ENCODE results near the gene TMEM219.
A peak's percentile ranks its signal among the peaks of the same experiment; 100 is the strongest.
"Not testable (repeated sequence)": the region's sequence is repeated elsewhere in the genome, so short reads cannot be mapped to it uniquely, and the experiment has no call there.

TMEM219 gene

GRCh38 chr16:29996766-29997250, 34.9 kb downstream of the TMEM219 start:
- DNase-seq, result no peak

DNA sequence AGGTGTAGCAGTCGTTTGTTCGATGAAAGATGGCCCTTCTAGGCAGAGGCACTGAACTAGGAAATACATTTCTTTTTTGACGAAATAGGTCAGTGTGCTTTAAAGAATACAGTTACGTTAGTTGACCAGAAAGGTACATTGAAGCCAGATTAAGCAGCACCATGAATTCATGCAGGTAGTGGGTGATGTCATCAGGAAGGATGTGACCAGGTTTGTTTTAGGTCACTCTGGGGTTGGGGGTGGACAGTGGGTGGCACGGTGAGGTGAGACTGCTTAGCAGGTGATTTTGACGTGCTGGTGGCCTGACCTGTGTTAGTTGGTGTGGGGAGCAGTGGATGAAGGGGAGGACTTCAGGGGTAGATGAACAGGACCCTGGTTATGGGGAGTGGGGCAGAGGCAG, 37.7 kb downstream of the TMEM219 start:
- DNase-seq, result no peak

GRCh38 chr16:30000735-30001631, 39.1 kb downstream of the TMEM219 start:
- no peak for DNase-seq

- DNase-seq, result no peak
Measured at GRCh38 chr16:30002614-30003346, 40.9 kb downstream of the TMEM219 start.

GRCh38 chr16:30003670-30004423, 42.0 kb downstream of the TMEM219 start:
- DNase-seq, result no peak

GRCh38 chr16:30004424-30004776, 42.5 kb downstream of the TMEM219 start:
- no peak for DNase-seq

- no peak for DNase-seq
Measured at GRCh38 chr16:30004811-30005242, 42.9 kb downstream of the TMEM219 start.

DNA sequence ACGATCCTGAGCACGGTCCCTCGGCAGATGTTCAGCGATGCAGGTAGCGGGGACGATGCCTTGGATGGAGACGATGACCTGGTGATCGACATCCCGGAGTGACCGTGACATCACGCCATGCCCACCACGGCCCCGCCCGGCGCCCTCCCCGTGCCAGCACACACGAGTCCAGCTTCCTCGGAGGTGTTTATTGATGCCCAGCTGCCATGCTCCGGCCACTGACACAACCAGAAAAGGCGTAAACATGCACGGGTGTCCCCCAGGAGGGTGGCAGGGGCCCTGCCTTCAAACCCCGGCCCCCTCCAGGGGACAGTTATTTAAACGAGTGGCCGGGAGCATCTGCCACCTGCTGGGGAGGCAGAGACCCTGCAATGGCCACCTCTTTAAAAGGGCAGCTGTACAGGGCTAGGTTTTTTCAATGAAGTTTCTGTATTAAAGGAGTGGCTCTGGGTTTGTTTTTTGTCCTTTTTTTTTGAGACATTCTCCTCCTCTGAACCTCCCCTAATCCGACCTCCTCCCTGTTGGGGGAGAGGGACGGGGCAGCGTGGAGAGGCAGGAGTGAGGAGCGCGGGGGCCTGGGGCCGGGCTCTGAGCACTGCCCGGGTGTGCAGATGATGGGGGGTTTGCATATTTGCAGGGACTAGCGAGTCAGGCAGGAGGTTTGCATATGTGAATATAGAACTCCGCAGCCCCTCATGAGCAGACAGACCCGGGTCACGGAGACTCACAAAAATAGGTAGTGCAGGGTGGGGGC, 43.6 kb downstream of the TMEM219 start:
- DNase-seq, result peak in 3 of 5 donors; percentile 26 to 38 (median 38)

DNA sequence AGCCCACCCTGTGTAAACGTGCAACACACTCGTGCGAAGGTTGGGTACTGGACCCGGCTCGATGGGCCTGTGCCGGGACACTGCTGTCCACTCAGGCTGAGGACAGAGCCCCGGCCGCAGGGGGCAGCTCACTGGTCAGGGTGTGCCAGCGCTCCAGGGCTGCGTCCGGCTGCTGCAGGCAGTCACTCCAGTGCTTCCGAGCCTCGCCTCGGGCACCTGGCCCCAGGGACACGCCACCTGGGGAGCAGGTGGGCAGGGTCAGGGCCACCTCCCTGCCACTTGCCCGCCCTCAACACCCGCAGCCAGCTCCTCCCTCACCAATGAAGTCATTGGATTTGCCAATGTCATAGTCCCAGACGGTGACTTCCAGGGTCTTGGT, 44.2 kb downstream of the TMEM219 start:
- no peak for DNase-seq

DNA sequence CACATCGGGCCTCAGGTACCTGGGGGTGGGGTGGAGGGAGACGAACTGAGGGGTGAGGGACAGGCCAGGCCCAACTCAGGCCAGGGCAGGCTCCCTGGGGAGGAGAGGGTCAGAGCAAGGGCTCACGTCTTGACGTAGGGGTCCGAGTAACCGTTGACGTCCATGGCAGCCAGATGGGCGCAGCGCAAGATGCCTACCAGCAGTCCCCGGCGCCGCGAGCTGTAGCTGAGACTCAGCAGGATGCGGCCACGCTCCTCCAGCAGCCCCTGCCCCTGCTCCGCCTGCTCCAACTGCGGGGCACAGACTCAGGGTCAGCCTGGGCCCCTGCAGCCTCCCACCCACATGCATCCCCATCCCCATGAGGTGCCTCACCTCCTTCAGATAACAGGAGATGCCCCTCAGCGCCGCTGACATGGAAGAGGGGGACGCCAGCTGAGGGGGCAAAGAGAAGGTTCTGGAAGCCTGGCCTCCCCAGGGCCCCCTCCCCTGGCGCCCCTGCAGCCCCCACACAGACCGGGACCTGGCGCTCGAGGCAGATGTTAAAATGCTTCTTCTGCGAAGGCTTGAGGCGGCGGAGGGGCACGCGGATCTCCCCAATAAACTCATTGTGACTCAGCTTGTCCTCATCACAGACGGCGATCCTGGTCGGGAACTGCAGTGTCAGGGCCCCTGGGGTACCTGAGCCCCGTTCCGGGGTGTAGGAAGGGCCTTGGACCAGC, 44.9 kb downstream of the TMEM219 start:
- no peak for DNase-seq

DNA sequence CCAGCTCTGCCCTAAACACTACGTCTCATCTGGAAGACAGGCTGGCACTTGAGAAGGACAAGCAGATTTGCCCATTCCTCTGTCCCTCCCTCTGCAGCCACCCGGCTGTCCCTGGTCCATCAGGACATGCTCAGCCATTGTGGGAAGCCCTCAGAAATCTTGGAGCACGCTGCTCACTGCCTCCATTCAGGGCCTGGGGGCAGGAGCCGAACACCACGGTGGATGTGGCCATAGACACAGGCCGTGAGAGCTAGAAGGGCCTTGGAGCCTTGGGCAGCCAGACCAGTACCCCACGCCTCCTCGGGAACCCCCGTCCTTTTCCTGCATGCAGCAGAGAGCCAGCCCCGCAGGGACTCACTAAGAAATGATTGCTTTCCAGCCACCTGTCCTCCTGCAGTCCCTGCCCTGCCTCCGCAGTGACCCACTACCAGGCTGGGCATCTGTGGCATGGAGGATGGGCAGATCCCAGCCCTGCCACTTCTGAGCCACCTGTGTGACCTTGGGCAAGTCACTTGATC, 45.6 kb downstream of the TMEM219 start:
- no peak for DNase-seq

DNA sequence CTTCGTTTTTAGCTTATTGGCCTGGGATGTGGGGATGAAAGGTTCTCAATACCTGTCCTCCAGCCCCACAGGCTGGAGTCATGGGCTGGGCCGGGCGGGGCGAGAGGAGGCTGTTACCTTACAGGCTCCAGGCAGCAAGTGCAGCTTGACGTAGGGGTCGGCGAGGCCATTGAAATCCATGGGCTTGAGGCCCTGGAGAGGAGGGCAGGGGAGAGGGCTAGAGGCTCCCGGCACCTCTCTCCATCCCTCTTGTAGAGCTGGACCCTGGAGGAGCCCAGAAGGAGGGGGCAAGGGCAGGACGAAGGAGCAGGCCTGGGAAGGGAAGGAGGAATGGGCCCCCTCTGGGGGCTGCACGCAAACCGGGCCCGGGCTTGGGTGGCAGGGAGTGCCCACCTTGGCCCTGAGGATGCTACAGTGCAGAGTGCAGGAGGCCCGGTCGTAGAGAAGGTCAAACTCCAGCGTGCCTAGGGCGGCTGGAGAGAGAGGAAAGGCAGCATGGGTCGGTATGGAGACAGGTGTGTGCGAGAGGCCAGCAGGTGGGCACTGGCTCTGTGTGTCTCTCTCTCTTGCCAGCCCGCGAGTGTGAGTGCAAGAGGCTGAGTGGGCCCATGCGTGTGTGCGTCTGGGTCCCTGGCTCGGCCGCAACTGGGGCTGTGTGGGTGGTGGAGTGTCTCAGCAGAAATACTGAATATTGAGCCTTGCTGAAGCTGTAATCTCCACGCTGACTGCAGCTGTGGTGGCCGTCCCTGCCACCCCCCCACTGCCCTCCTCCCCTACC, 47.4 kb downstream of the TMEM219 start:
- no peak for DNase-seq

DNA sequence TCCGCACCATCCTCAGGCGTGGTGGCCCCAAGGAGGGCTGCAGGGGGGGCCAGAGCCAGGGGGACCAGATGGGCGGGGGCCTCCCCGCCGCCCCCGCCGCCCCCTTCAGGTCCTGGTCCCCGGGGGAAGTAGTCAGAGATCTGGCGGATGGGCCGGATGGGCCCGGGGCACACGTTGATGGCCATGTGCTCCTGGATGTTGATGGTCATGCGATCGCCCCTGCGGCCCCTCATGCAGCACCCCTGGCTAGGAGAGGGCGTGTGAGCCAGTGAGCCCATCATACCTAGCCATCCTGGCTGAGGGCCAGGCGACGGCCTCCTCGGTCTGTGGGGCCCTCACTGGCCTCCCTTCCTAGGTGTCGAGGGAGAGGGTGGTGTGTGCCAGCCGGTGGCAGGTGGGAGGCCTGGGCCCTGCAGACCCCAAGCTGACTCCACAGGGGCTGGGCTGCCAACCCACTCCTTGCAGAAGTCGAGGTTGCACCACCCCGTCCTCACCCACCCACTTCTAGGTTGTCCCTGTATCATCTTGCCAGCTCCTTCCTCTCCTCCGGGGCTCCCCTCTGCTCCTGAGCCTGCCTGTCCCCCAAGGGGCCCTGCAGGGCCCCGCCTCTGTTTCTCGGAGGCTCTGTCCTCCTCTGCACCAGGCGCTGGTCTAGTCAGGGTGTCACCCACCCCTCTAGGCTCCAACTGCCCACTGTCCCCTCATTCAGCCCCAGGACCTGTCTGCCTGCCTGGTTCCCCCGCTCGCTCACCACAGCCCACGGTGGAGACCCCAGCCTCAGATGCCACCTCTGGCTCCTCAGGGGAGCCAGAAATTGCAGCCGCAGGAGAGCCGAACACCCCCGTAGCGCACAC, 48.3 kb downstream of the TMEM219 start:
- DNase-seq, result no peak

GRCh38 chr16:30010844-30011713, 49.2 kb downstream of the TMEM219 start, which contains the start of gene DOC2A:
TSS of gene DOC2A (minus strand) at chr16:30011027. CDS start at chr16:30010222, 805 bp downstream.
- no peak for DNase-seq

DNA sequence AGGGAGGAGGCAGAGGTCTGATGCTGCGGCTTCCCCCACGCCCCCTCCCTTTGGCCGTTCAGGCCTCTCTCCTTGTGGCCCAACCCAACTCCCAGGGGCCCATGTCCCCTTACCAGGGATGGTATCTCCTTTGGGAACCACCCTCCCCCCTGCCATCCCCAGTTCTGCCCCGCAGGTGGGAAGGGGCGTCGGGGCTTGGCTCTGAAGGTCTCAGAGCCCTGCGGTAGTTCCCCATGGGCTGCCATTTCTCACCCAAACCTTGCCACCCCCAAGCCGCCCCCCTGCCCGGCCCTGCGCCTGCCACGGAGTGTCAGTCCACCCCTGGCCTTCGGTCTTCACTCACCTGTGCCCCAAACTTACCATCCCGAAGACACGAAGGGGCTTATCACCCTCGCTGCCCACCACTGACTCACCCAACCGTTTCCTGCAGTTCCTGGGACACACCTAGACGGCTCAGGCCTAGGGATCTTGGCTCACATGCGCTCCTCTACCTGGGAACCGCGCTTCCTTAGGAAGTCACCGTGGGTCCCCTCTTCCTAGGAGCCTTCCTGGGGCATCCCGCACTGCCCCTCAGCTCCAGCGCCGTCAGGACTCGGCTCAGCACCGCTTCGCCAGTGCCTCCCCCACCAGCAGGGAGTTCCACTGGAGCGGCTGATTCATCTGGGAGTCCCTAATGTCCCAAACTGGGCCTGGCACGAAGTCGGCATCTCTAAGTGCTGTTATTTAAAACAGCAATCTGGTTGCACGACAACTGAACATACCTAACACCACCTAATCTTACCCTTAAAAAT, 50.0 kb downstream of the TMEM219 start:
- DNase-seq, result no peak

GRCh38 chr16:30012598-30012997, 50.7 kb downstream of the TMEM219 start:
- not testable (repeated sequence) for DNase-seq

DNA sequence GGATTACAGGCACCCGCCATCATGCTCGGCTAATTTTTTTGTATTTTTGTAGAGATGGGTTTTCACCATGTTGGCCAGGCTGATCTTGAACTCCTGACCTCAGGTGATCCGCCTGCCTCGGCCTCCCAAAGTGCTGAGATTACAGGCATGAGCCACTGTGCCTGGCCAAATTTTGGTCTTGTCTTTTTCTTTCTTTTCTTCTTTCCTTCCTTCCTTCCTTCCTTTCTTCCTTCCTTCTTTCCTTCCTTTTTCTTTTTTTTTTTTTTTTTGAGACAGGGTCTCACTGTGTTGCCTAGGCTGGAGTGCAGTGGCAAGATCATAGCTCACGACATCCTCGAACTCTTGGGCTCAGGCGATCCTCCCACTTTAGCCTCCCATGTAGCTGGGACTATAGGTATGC, 53.6 kb downstream of the TMEM219 start:
- not testable (repeated sequence) for DNase-seq
